HG02884 (cell line): ENCODE results near the gene LCN1.

Experiments used
- ATAC-seq: cut with Tn5 transposase; IDR thresholded peaks from one replicate; pipeline ENCODE4 v1.9.1; 2021; ENCODE audit warnings: mild to moderate bottlenecking, moderate library complexity; ENCODE audit not compliant: unreplicated experiment

The LCN1 gene

GRCh38 chr9:135565636-135566035 is 44.4 kb downstream of the LCN1 start:
- ATAC-seq: no peak

- no peak for ATAC-seq
Observed at GRCh38 chr9:135566552-135566951, 45.3 kb downstream of the LCN1 start.

GRCh38 chr9:135567311-135567710 is 46.1 kb downstream of the LCN1 start:
- no peak for ATAC-seq

- ATAC-seq: no peak
Observed at GRCh38 chr9:135568026-135568425, 46.8 kb downstream of the LCN1 start.

GRCh38 chr9:135570456-135570855 is 49.2 kb downstream of the LCN1 start:
- ATAC-seq: no peak

- ATAC-seq: no peak
Observed at GRCh38 chr9:135572233-135572632, 51.0 kb downstream of the LCN1 start.

- no peak for ATAC-seq
Observed at GRCh38 chr9:135573124-135573523, 51.9 kb downstream of the LCN1 start.

GRCh38 chr9:135574331-135574730 is 53.1 kb downstream of the LCN1 start:
- ATAC-seq: no peak

- ATAC-seq: no peak
Observed at GRCh38 chr9:135574943-135575342, 53.7 kb downstream of the LCN1 start.
